Stromal cell of bone marrow (primary cell): Measurements from ENCODE around the gene MBD3L3.
"Not testable (repeated sequence)": the region's sequence is repeated elsewhere in the genome, so short reads cannot be mapped to it uniquely, and the experiment has no call there.

Source experiments
- DNase-seq: peaks from one replicate; pipeline ENCODE4 v3.0.0-alpha.2; 2012; ENCODE audit warnings: low read depth

MBD3L3 gene

DNA sequence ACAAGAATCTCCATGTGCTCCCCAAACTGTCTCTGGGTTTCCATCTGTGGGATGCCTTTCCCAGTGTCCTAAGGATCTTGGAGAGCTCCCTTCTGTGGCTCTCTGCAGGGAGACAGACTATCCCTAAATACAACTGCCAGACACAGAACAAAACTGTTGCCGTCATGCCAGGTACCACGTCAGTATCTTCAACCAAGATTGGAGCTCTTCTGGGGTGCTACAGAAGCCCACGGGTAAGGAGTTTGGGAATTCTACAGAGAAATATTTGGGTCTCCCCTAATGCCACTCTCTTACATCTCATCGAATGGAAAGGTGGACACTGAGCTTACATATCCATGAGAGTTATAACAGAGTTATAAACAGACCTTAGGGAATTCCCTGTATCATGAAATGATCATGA, 4.9 kb upstream of the MBD3L3 start:
- no peak for DNase-seq

DNA sequence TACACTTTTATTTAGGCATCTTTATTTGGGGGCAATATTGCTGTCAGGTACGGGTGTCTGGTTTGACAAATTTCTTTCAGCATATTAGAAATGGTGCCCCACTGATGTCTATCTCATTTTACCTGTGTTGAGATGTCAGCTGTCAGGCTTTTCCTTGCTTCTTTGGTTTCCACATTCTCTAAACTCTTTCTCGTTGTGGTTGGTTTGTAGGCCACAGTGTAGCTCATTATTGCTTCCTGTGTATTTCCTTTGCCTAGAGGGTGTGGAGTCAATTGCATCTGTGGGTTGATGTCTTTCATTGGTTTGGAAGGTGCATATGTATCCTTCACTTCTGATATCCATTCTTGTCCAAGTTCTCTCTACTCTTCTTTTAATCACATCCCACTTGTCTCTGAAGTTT, 1.5 kb upstream of the MBD3L3 start:
- not testable (repeated sequence) for DNase-seq

GRCh38 chr19:7056371-7056770, 2.1 kb downstream of the MBD3L3 start:
- DNase-seq: not testable (repeated sequence)

GRCh38 chr19:7055679-7056078, 2.8 kb downstream of the MBD3L3 start:
- not testable (repeated sequence) for DNase-seq

- DNase-seq: not testable (repeated sequence)
Observed at GRCh38 chr19:7054635-7055368, 3.7 kb downstream of the MBD3L3 start.

DNA sequence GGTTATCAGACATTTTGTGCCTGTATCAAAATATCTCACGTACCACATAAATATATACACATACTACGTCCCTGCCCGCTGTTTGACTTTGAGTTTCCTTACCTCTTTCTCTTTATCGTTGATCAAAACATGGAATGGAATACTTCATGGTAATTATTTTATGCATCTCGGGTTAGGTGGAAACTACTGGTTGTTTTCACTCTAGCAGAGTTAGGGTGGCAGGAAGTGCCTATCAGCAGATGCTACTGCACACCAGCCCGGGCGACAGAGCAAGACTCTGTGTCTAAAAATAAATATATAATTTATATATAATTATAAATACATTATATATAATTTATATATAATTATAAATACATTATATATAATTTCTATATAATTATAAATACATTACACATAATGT, 5.6 kb downstream of the MBD3L3 start:
- not testable (repeated sequence) for DNase-seq

DNA sequence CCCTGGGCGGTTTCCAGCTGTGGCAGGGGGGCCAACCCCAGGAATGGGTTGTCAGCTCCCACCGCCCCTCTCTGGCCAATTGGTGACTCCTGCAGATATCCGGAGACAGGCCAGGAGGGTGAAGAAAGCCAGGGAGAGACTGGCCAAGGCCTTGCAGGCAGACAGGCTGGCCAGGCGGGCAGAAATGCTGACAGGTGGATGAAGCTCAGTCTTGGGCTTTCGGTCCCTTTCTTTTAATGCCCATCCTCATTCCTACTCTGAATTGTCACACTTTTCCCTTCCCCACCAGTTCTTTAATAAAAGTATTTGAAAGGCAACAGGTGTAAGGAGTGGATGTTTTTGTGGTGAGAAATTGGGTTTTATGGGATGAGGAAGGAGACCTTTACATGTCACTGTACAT, 7.1 kb downstream of the MBD3L3 start:
- DNase-seq: not testable (repeated sequence)

- not testable (repeated sequence) for DNase-seq
Observed at GRCh38 chr19:7049021-7049420, 9.5 kb downstream of the MBD3L3 start, which contains the start of gene MBD3L2. MBD3L2 (plus strand) TSS chr19:7049321; CDS start chr19:7049374, 53 bp downstream.

- not testable (repeated sequence) for DNase-seq
Observed at GRCh38 chr19:7041563-7041962, 16.9 kb downstream of the MBD3L3 start.

DNA sequence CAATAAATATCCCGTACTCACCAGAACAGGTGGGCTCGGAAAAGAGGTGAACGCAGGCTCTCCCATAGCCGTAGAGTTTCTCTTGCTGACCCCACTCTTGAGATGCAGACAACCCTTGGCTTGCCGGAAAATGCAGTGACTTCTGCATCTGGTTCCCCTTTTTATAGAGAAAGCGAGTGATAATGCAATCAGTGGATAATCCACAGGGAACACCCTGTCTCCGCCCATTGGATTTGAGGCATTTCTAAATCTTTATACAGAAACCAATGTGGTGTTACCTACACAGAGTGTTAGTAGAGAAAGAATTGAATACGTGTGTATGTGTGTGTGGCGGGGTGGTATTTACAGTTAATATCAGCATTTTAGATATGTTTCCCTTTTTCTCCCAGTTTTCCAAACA, 18.4 kb downstream of the MBD3L3 start, which contains the start of gene MBD3L4:
MBD3L4 (minus strand) TSS at position 101 of the 400 bp plus-strand sequence; CDS start at position 66, 35 bp downstream.
- not testable (repeated sequence) for DNase-seq

- DNase-seq: not testable (repeated sequence)
Observed at GRCh38 chr19:7030278-7030677, 28.2 kb downstream of the MBD3L3 start, which contains the start of gene MBD3L5. MBD3L5 (plus strand) TSS chr19:7030578; CDS start chr19:7030612, 34 bp downstream.

DNA sequence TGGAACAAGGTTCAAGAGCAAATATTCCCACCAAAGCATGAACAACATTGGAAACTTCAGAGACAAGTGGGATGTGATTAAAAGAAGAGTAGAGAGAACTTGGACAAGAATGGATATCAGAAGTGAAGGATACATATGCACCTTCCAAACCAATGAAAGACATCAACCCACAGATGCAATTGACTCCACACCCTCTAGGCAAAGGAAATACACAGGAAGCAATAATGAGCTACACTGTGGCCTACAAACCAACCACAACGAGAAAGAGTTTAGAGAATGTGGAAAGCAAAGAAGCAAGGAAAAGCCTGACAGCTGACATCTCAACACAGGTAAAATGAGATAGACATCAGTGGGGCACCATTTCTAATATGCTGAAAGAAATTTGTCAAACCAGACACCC, 29.7 kb downstream of the MBD3L3 start:
- DNase-seq: not testable (repeated sequence)

DNA sequence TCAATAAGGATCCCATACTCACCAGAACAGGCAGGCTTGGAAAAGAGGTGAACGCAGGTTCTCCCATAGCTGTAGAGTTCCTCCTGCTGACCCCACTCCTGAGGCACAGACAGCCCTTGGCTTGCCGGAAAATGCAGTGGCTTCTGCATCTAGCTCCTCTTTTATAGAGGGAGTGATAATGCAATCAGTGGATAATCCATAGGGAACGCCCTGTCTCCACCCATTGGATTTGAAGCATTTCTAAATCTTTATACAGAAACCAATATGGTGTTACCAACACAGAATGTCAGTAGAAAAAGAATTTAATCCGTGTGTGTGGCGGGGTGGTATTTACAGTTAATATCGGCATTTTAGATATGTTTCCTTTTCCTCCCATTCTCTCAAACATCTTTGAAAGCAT, 37.1 kb downstream of the MBD3L3 start, which contains the start of gene MBD3L2B:
MBD3L2B (minus strand) TSS at position 101 of the 400 bp plus-strand sequence; CDS start at position 67, 34 bp downstream.
- DNase-seq: not testable (repeated sequence)

DNA sequence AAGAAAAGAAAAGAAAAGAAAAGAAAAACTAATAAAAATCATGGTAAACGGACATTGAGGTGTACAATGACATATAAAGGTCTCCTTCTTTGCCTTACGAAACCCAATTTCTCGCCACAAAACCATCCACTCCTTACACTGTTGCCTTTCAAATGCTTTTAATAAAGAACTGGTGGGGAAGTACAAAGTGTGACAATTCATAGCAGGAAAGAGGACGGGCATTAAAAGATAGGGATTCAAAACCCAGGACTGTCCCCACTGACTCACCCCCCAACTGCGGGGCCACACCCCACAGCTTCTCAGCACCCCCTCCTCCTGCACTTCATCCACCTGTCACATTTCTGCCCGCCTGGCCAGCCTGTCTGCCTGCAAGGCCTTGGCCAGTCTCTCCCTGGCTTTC, 39.6 kb downstream of the MBD3L3 start:
- no peak for DNase-seq

- DNase-seq: no peak
Observed at GRCh38 chr19:7013678-7014077, 44.8 kb downstream of the MBD3L3 start.

DNA sequence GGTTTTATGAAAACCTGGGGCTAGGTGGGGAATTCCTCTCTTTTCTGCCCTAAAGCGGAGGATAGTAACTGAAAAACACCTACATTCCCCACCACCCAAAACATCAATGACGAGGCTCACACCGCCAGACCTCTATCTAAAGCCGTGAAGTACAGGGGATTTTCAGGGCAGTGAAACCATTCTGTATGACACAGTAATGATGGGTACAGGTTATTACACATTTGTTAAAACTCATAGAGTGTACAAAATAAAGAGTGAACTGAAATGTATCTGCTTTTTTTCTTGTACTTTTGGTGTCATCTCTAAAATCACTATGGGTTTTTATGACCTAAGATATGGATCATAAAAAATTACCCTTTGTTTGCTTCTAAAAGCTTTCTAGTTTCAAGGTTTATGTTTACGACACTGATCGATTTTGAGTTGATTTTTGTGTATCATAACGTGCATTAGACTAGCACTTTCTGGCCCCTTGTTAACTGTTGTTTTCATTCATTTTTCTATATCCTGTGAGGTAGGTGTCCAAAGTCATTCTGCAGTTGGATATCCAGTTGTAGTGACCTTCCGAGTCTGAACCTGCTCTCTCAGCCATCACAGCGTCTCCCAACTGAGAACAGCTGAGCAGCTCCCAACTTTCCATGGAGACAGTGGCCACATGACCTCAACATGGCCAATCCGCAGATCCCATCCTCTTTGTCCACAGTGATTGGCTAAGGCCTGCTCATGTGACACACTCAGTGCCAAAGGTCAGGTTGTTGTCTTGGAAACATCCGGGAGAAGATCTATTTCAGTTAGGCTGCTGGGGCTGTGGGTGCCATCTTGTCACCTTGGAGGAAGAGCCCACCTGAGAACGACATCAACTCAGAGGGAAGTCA, 47.5 kb downstream of the MBD3L3 start:
- no peak for DNase-seq

- DNase-seq: no peak
Observed at GRCh38 chr19:7007859-7008258, 50.6 kb downstream of the MBD3L3 start.
